ENCODE measurements around the gene APMAP.

Gene APMAP

DNA sequence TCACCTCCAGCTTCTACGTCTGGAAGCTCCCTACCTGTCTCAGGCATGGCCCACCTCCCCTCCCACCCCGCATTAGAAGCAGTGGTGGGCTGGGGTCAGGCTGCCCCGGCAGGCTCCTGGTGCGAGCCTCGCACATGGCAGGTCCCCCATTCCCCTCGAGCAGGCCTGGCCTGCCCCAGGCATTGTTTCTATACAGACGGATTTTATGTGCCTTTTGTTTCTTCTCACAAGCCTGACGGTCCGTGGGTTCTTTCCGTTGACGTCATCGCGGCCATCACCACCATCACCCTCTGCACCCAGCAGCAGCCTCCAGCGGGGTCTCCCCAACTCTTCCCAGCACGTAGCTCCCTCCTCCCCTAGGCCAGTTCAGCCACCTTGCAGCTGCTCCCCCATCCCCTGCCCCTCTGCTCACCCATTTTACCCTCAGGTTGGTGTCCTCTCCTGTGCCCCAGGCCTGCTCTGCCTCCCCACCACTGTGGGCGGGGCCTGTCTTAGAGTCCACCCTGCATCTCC is 38.9 kb downstream of the APMAP start:
- TF ChIP-seq, protein P1, sequence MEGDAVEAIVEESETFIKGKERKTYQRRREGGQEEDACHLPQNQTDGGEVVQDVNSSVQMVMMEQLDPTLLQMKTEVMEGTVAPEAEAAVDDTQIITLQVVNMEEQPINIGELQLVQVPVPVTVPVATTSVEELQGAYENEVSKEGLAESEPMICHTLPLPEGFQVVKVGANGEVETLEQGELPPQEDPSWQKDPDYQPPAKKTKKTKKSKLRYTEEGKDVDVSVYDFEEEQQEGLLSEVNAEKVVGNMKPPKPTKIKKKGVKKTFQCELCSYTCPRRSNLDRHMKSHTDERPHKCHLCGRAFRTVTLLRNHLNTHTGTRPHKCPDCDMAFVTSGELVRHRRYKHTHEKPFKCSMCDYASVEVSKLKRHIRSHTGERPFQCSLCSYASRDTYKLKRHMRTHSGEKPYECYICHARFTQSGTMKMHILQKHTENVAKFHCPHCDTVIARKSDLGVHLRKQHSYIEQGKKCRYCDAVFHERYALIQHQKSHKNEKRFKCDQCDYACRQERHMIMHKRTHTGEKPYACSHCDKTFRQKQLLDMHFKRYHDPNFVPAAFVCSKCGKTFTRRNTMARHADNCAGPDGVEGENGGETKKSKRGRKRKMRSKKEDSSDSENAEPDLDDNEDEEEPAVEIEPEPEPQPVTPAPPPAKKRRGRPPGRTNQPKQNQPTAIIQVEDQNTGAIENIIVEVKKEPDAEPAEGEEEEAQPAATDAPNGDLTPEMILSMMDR (IDR thresholded peaks at IDR 0.05; ENCODE audit: low read depth, low read length) = no peak
- DNase-seq (ENCODE audit: extremely low read depth, low read depth) = no peak

- TF ChIP-seq, protein P1 (IDR thresholded peaks at IDR 0.05; ENCODE audit: low read depth, low read length) = no peak
- no peak for DNase-seq (ENCODE audit: extremely low read depth, low read depth)
These were observed 39.4 kb downstream of the APMAP start for GRCh38 chr20:24953209-24953575.

DNA sequence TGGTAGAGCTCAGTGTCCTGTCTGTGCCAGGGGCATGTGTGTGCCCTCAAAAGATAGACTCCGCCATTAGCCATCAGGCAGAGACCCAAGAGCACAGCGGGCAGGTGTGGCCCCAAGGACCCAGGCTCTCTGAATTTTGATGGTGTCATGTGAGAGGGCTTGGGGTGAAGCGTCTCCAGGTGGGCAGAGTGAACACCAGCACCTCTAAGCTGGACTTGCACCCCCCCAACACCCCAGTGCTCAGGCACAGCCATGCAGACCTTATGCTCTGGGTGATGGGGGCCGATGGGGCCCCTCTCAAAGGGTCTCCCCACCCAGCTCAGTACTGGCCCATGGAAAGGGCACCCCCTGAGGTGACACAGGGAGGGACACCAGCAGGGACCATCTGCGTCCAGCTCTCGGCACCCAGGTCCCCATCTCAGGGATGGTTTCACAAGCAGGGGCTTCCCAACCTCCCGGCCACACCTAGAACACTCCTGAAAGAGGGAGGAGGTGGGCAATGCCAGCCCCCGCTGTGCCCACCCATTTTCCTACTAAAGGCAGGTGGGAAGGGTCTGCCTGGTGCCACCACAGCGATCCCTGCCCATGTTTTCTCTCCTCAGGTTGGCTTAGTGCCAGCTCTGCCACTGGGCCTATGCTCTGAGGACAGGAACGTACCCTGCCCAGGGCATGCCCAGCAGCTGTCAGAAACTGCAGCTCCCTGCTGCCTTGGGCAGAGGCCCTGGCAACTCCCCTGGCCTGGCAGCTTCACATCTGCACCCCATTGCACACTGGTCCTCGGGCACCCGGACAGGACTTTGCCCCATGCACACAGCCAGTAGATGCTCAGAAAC is 40.0 kb downstream of the APMAP start:
- DNase-seq (ENCODE audit: extremely low read depth, low read depth) = no peak
- TF ChIP-seq, protein P1 (IDR thresholded peaks at IDR 0.05; ENCODE audit: low read depth, low read length) = no peak

- TF ChIP-seq, protein P1 (IDR thresholded peaks at IDR 0.05; ENCODE audit: low read depth, low read length) = no peak
These were observed 40.9 kb downstream of the APMAP start for GRCh38 chr20:24951536-24952083.

DNA sequence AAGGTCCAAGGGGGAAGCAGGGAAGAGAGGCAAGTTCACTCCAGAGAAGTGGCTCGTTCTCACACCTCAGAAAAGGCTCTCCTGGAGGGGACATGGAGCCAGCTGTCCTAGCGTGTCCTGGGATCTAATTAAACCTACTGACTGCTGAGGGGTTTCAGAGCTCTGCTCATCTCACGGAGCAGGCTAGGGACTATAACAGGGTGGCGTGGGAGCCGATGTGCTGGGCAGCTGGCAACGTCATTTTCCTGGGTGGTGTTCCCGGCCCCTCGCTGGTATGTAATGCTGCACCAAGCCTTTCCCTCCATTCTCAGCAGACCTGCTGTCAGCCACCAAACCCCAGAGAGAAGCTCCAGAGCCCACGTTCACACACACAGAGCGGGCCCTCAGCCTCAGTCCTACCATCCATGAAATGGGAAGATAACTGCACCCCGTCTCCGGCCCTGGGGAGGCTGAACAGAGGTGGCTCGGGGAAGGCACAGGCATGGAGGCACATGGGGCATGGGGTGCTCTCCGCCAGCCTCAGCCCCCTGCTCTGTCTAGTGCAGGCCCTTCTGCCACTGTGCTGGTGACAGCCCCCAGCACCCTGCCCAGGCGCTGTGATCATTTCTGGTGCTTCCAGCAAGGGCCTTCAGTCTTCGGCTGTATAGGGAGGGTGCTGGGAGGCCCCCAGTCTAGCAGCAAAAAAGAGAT is 41.6 kb downstream of the APMAP start:
- TF ChIP-seq, protein P1 (IDR thresholded peaks at IDR 0.05; ENCODE audit: low read depth, low read length) = no peak
- DNase-seq (ENCODE audit: extremely low read depth, low read depth) = no peak

More at GRCh38 chr20:24951536-24952083, 40.9 kb downstream of the APMAP start:
- DNase-seq (ENCODE audit: extremely low read depth, low read depth) = no peak

DNA sequence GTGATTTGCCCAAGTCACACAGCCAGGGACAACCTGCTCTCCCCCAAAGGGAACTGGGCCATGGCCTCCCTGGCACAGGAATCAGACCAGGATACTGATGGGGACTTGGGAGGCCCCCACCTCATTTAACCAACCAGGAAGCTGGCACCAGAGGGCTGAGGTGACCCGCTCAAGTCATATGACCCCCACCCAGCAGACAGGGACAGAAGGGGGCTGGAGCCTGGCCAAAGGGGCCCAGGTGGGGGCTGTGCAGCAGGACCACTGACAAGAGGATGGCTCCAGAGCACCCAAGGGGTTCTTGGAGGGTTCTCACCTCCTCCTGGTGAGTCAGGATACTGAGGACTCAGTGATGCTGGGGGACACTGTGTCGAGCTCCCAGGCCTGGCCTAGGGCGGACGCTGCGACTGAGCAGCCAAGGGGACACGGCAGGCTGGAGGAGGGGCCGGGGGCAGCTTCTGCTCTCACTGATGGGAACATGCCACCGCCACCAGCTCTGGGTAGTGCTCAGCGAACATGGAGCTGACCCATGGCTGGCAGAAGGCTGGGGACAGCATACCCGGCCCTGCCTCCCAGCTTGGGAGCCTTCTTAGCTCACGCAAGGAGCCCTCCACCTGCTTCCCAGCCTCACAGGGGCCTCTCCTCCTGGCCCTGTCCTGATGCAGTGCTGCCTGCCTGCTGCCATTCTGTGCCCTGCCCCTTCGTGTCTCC is 42.3 kb downstream of the APMAP start:
- DNase-seq (ENCODE audit: extremely low read depth, low read depth) = no peak
- TF ChIP-seq, protein P1 (IDR thresholded peaks at IDR 0.05; ENCODE audit: low read depth, low read length) = no peak

Data from AG09319 (cell line).